Activated CD8-positive, alpha-beta T cell treated with anti-CD3 and anti-CD28 coated beads for 36 hours (primary cell): Measurements from ENCODE around the gene DDX24. TPM values are rescaled to one million over a fixed set of nuclear protein-coding genes. Genes with fewer than 3 reads are reported as not detected.

Experiments
- ATAC-seq: fragments of 200-7000 bp; cut with Tn5 transposase; one replicate; pipeline ENCODE4 v1.10.0; 2021; ENCODE audit warnings: mild to moderate bottlenecking, moderate library complexity
- CTCF ChIA-PET: fragments of 350-600 bp; sonication (Branson Sonifier 250); formaldehyde crosslinking; loops from one replicate; lab custom pipeline; 2021; ENCODE audit warnings: antibody characterized with exemption; lab: Charles Lee
- POLR2A ChIA-PET: fragments of 350-600 bp; sonication (Branson Sonifier 250); formaldehyde crosslinking; loops from one replicate; lab custom pipeline; 2021; ENCODE audit warnings: antibody characterized with exemption; lab: Charles Lee
- DNase-seq: peaks from one replicate; pipeline ENCODE4 v3.0.0-alpha.2; 2020
- H3K27ac Mint-ChIP-seq: one replicate; pipeline ENCODE4 v1.8.0; 2021; ENCODE audit warnings: mild to moderate bottlenecking, mixed read lengths
- H3K27me3 Mint-ChIP-seq: one replicate; pipeline ENCODE4 v1.8.0; 2021; ENCODE audit warnings: mixed read lengths
- H3K36me3 Mint-ChIP-seq: one replicate; pipeline ENCODE4 v1.8.0; 2021; ENCODE audit warnings: low read depth, mixed read lengths
- H3K4me1 Mint-ChIP-seq: one replicate; pipeline ENCODE4 v1.8.0; 2021; ENCODE audit warnings: low read depth, mixed read lengths
- H3K4me3 Mint-ChIP-seq: one replicate; pipeline ENCODE4 v1.8.0; 2021; ENCODE audit warnings: mild to moderate bottlenecking, moderate library complexity, mixed read lengths
- H3K9me3 Mint-ChIP-seq: one replicate; pipeline ENCODE4 v1.8.0; 2021; ENCODE audit warnings: mixed read lengths
- CTCF ChIP-seq: fragments of 200-600 bp; IDR thresholded peaks from one replicate; pipeline ENCODE4 v1.8.0; 2022; ENCODE audit warnings: antibody characterized with exemption, mild to moderate bottlenecking
- intact Hi-C: fragments of 100-400 bp; cut with micrococcal nuclease; formaldehyde crosslinking; loops from one replicate; pipeline ENCODE4 v1.10.0; 2022
- total RNA-seq, 2 experiments: library from RNA; stranded (reverse); gene quantifications; one replicate each; pipeline ENCODE4 v1.2.3, GENCODE V29; 2021

The DDX24 gene
- total RNA-seq, 2 experiments from 2014 or later = 272 to 275 TPM

GRCh38 chr14:94020267-94020666, 60.7 kb downstream of the DDX24 start:
- intact Hi-C loops = no loop called here

GRCh38 chr14:94019329-94019728, 61.7 kb downstream of the DDX24 start:
- ATAC-seq (no peak), DNase-seq (no peak)
- Mint-ChIP-seq H3K36me3 (no peaks in the 10 kb centered on the region), H3K27me3 (peaks cover 3% of the 10 kb centered on the region), H3K4me1 (peaks cover 28% of the 10 kb centered on the region), H3K9me3 (no peaks in the 10 kb centered on the region), H3K4me3 (no peak overlapping the region), H3K27ac (no peak overlapping the region)
- intact Hi-C loops = no loop called here
- ChIA-PET POLR2A (no interaction called here), CTCF (interaction anchor here (1.5 to 4.0 kb wide), 5 partner anchors 16 to 117 kb away, joined by 4 to 31 read pairs (median 16); no protein-coding TSS in a partner anchor)
- TF ChIP-seq CTCF = no peak

More at GRCh38 chr14:94020267-94020666, 60.7 kb downstream of the DDX24 start:
- Mint-ChIP-seq H3K9me3 (no peaks in the 10 kb centered on the region), H3K36me3 (no peaks in the 10 kb centered on the region), H3K4me3 (no peak overlapping the region), H3K4me1 (peaks cover 28% of the 10 kb centered on the region), H3K27me3 (peaks cover 3% of the 10 kb centered on the region), H3K27ac (no peak overlapping the region)
- no peak for DNase-seq
- POLR2A ChIA-PET = no interaction called here
- CTCF ChIA-PET = interaction anchor here (1.5 to 4.0 kb wide), 5 partner anchors 15 to 116 kb away, joined by 4 to 31 read pairs (median 16); no protein-coding TSS in a partner anchor
- no peak for TF ChIP-seq CTCF
- no peak for ATAC-seq

- no peak for ATAC-seq
Measured at GRCh38 chr14:94018308-94018707, 62.7 kb downstream of the DDX24 start.

GRCh38 chr14:94016446-94016976, 64.5 kb downstream of the DDX24 start:
- TF ChIP-seq CTCF = no peak
- DNase-seq (no peak), ATAC-seq (no peak)
- Mint-ChIP-seq H3K36me3 (no peaks in the 10 kb centered on the region), H3K4me3 (no peak overlapping the region), H3K4me1 (peaks cover 21% of the 10 kb centered on the region), H3K27me3 (peaks cover 1% of the 10 kb centered on the region), H3K27ac (no peak overlapping the region), H3K9me3 (no peaks in the 10 kb centered on the region)
- intact Hi-C loops = no loop called here
- CTCF ChIA-PET = interaction anchor here (1.5 to 3.5 kb wide), 4 partner anchors 9 to 120 kb away, joined by 5 to 17 read pairs (median 6); partner anchors contain the start of genes IFI27L2 and OTUB2
- POLR2A ChIA-PET = no interaction called here

More at GRCh38 chr14:94018308-94018707, 62.7 kb downstream of the DDX24 start:
- Mint-ChIP-seq H3K9me3 (no peaks in the 10 kb centered on the region), H3K27ac (no peak overlapping the region), H3K36me3 (no peaks in the 10 kb centered on the region), H3K4me1 (peaks cover 28% of the 10 kb centered on the region), H3K4me3 (no peak overlapping the region), H3K27me3 (peaks cover 3% of the 10 kb centered on the region)
- TF ChIP-seq CTCF = no peak
- intact Hi-C loops = no loop called here
- DNase-seq = no peak
- POLR2A ChIA-PET = no interaction called here
- CTCF ChIA-PET = interaction anchor here (1.2 to 3.5 kb wide), 6 partner anchors 11 to 118 kb away, joined by 3 to 17 read pairs (median 6); partner anchors contain the start of gene IFI27L2

- Mint-ChIP-seq H3K4me1 (peaks cover 21% of the 10 kb centered on the region), H3K27ac (no peak overlapping the region), H3K4me3 (no peak overlapping the region), H3K27me3 (no peaks in the 10 kb centered on the region), H3K9me3 (no peaks in the 10 kb centered on the region), H3K36me3 (no peaks in the 10 kb centered on the region)
- no peak for TF ChIP-seq CTCF
- ATAC-seq (no peak), DNase-seq (no peak)
- intact Hi-C loops = no loop called here
- ChIA-PET CTCF (interaction anchor here (0.8 to 2.5 kb wide), 5 partner anchors 11 to 165 kb away, joined by 3 to 6 read pairs (median 4); no protein-coding TSS in a partner anchor), POLR2A (interaction anchor here (0.7 to 1.3 kb wide), 2 partner anchors 12 to 43 kb away, joined by 3 read pairs; no protein-coding TSS in a partner anchor)
Measured at GRCh38 chr14:94015223-94015622, 65.8 kb downstream of the DDX24 start.
